Measurements from ENCODE around the gene ZKSCAN1.

The ZKSCAN1 gene

DNA sequence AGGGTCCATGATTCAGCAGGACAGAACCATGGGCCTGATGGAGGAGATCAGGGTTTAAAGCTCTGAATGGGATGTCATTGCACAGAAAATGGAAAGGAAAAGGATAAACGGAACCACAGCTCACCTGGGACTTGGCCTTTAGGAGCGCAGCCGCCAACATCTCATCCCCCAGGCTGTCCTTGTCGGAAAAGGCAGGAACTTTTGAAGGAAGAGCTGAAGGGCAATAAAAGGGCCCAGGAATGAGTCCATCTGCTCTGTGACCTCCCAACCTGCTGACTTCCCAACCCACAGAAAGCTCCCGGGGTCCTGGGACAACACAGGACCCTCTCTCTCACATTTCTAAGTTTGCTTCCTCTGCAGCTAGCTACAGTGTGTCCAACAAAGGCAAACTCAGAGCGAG is 60.0 kb downstream of the ZKSCAN1 start:
- in situ Hi-C loops (cut with MboI; ENCODE audit: low sequenced_read_pairs), result no loop called here

DNA sequence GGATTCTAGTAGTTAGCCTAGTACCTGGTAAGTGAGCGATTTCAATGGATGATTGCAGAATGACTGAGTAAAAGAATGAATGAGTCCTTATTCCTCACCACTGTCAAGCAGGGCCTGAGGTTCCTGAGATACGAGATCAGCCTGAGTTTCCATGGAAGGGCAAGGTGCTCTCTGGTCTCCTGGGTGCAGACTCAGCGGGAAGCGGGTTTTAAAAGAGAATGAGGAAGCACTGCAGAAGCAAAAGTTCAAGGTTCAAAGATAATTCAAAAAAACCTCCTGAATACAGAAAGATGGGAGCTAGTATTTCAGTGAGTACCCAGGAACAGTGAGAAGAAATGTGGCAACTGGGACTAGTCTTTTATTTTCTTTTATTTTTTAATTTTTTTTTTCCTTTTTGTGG is 61.8 kb downstream of the ZKSCAN1 start:
- in situ Hi-C loops (cut with MboI; ENCODE audit: low sequenced_read_pairs), result no loop called here

DNA sequence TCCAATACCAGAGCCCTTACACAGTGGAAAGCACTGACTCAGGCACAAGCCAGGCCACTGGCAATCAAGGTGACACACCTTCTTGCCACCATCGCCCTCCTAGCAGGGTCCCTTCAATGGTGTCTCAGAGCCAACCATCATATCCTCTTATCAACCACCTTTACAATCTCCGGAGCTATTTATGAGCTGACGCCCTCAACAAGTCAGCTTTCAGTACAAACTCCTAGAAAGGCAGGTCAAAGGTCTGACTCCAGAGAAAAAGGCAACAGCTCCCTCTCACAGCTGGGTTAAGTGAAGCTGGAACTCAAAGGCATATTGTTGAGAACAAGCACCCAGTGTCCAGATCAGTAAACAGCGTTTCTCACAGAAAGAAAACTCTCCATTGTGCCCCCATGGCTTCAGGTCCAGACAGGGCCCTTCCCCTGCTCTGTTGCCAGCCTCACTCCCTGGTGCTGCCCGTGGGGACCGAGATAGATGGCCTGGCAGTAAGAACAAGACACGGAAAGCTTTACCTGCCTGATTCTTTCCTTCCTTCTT is 63.7 kb downstream of the ZKSCAN1 start:
- in situ Hi-C loops (cut with MboI; ENCODE audit: low sequenced_read_pairs), result no loop called here

DNA sequence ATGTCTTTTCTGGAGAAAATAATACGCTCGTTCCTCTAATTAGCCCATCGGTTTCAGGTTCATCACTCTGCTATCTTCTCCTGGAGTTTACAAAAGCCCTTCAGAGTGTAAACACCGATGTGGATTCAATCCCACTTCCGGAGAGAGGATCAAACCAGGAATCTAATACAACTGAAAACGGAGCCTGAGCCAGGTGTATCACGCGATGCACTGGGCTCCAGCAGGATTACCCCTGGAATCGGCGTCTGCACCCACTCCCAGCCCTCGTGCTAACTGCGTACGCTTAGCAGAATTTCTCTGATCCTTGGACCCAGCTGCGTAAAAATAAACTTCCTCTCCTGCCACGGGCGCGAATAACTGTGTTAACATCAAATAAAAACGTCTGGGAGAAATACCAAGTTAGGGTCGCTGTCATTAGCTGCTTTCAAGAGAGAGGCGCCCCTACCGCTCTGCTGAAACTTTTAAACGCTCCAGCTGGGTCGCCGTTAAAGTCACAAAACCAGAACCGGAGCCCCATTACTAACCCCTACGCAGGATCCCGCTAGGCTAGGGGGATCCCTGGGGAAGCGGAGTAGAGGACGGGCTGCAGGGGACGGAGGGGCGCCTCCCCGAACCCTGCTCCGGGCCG is 65.6 kb downstream of the ZKSCAN1 start:
- in situ Hi-C loops (cut with MboI; ENCODE audit: low sequenced_read_pairs), result no loop called here

DNA sequence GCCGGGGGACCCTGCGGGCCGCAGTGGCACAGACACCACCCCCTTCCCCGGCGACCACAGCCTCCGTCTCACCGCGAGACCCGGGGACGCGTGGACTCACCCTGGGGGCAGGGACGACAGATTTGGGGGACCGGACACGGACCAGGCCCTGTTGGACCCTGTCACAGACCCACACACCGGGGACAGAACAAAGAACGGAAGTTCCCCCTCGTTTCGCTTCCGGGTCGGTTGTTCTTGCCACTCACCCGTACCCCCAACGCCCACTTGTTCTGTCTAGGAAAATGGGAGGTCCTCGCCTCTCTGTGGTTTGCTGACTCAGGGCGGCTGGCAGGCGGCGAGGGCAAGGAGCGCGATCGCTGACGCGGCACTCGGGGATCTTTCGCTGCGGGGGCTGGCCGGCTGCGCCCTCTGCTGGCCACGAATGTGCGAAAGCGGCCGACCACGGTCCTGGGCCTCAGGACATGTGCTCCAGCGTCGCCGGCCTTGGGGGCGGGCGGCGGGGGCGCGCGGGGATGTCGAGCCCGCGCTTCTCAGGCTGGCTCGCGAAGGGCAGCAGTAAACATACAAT is 66.2 kb downstream of the ZKSCAN1 start, which contains the start of gene ZNF3:
ZNF3 (minus strand) TSS at position 189 of the 568 bp plus-strand sequence. CDS start 4,366 bp downstream, outside the sequence.
- in situ Hi-C loops (cut with MboI; ENCODE audit: low sequenced_read_pairs), result no loop called here

DNA sequence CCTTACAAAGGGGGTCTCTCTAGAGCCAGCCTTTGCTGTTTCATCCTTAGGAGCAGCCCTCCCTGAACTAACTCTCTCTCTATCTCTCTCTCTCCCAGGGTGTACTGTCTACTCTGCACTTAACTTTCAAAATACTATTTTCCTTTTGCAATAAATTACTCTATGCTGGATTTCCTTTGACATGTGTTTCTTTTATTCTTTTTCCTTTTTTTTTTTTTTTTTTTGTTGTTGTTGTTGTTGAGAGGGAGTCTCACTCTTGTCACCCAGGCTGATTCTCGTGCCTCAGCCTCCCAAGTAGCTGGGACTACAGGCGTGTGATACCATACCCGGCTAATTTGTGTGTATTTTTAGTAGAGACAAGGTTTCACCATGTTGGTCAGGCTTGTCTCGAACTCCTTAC is 67.6 kb downstream of the ZKSCAN1 start:
- in situ Hi-C loops (cut with MboI; ENCODE audit: low sequenced_read_pairs), result no loop called here

DNA sequence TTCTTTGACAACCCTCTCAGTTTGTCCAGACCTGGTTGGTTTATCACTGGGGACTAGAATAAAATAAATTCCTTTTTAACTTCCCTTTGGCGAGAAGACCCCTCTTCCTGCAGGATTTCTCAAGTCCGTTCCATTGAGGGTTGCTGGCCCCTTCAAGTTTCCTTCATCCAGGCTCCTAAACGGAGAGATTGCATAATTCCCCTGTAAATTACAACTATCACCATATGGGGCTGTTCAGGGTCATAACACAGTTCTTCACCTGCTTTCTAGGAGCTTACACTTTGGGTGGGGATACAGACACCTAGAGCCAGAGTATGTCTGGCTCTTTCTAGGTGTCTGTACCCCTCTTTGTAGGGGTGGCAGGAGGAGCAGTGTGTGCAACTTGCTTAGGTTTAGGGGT is 70.1 kb downstream of the ZKSCAN1 start:
- in situ Hi-C loops (cut with MboI; ENCODE audit: low sequenced_read_pairs), result no loop called here

DNA sequence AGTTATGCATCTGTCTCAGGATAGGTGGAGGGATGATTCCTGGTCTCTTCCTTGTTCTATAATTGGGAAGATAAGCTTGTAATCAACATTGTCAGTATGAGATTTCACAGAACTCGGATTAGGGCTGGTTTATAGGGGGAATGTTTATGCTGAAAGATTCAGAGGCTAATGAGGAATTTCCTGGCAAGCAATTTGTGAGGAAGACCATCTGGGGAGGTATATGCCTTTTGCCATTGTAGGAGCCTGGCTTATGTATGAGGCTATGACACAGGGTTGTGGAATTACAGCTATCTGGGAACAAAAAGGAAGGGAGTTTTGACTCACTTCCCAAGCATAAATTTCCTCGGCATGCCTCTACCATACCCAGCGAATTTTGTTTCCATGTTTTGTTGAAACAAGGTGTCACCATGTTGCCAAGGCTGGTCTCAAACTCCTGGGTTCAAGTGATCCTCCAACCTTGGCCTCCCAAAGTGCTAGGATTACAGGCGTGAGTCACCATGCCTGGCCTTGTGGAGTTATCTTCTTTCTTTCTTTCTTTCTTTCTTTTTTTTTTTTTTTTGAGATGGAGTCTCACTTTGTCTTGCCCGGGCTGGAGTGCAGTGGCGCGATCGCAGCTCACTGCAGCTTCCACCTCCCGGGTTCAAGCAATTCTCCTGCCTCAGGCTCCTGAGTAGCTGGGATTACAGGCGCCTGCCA is 71.8 kb downstream of the ZKSCAN1 start:
- in situ Hi-C loops (cut with MboI; ENCODE audit: low sequenced_read_pairs), result no loop called here

DNA sequence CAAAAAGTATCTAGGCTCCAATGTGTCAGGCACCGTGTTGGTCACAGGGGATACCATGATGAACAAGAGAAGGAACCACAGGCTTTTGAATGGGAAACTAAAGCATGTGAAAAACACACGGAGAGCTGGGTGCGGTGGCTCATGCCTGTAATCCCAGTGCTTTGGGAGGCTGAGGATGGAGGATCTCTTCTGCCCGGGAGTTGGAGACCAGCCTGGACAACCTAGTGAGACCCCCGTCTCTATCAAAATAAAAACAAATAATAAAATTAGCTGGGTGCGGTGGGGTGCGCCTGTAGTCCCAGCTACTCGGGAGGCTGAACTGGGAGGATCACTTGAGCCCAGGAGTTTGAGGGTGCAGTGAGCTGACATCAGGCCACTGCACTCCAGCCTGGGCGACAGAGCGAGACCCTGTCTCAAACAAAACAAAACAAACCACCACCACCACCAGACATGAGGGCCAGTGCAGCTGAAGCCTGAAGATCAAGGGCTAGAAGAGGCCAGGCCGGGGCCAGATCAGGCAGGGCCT is 72.8 kb downstream of the ZKSCAN1 start:
- in situ Hi-C loops (cut with MboI; ENCODE audit: low sequenced_read_pairs), result no loop called here

DNA sequence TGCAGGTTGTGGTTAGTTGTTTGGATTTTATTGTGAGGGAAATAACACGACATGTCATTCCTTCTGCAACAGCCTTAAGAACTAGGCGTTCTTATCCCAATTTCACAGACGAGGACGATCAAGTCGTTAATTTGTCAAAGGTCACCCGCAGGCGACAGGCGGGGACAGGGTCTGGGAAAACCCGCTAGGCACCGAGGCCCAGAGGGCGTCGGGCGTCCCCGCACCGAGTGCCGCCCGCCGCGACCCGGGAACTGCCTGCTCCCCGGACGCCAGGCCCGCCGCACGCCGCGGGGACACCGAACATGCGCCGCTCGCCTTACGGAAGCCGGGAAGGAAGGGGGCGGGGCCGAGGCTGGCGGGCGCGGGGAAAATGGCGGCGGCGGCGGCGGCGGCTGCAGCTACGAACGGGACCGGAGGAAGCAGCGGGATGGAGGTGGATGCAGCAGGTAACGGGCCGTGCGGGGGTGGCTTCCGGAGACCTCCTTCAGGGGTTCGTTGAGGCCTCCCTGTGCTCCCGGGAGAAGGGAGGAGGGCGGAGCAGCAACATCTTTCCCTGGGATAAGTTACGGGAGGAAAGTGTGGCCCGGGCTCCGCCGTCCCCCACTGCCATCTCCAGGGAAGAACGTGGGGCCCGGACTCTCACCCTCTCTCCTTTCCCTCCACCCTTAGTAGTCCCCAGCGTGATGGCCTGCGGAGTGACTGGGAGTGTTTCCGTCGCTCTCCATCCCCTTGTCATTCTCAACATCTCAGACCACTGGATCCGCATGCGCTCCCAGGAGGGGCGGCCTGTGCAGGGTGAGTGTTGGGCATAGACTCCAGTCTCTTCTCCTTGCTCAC is 73.4 kb downstream of the ZKSCAN1 start, which contains the start of gene COPS6:
COPS6 (plus strand) TSS at position 349 of the 837 bp plus-strand sequence; CDS start at position 371, 22 bp downstream.
- in situ Hi-C loops (cut with MboI; ENCODE audit: low sequenced_read_pairs), result no loop called here

DNA sequence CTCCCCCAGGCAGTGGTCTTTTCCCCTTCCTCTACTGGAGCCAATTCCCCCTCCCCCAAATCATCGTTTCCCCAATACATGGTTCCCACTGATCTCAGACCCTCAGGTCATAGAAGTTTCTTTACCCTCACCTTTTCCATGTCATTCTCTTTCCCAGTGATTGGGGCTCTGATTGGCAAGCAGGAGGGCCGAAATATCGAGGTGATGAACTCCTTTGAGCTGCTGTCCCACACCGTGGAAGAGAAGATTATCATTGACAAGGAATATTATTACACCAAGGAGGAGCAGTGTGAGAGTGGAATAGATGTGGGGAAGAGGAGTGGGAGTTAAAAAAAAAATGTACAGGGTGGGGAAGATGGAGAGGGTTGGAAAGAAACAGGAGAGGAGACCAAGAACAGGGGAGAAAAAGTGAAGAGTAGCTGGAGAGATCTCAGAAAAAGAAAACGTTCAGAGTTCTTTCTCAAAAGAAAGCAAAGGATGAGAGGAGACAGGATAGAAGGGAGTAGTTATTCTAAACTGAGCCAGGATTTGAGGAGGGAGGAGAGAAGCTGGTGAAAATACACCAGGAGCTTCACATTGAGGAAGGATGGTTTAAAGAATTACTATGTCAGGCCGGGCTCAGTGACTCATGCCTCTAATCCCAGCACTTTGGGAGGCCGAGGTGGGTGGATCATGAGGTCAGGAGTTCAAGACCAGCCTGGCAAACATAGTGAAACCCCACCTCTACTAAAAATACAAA is 74.2 kb downstream of the ZKSCAN1 start:
- in situ Hi-C loops (cut with MboI; ENCODE audit: low sequenced_read_pairs), result no loop called here

DNA sequence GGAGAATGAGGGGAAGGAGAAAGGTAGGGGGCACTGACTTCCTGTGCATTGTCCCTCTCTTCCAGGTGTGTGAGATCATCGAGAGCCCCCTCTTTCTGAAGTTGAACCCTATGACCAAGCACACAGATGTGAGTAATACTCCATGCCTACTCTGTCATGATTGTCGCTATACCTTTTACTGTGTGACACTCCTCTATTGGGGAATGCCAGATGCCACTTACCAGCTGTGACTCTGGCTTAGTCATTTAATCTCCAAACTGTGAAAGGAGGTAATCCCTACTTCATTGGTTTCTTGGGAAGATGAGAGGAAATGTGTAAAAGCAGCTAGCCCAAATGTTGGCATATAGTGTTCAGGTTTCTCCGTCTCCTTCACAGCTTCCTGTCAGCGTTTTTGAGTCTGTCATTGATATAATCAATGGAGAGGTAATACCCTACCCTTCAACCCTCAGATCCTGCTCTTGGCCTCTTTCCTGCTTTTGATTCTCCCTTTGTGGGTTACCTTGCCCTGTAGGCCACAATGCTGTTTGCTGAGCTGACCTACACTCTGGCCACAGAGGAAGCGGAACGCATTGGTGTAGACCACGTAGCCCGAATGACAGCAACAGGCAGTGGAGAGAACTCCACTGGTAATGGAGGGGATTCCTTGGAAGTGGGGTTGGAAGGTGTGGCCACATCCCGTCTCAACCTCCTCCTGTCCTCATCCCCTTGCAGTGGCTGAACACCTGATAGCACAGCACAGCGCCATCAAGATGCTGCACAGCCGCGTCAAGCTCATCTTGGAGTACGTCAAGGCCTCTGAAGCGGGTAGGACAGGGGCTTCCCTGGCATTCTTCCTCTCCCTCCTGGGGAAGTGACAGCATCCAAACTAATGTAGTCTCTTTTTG is 75.4 kb downstream of the ZKSCAN1 start:
- in situ Hi-C loops (cut with MboI; ENCODE audit: low sequenced_read_pairs), result no loop called here

Data from hTERT RPE-1 (cell line).